ENCODE data around the gene CENPW. TPM values are rescaled to one million over a fixed set of nuclear protein-coding genes. Genes with fewer than 3 reads are reported as not detected.

Gene CENPW
- total RNA-seq, 4 donors from 2014 or later, result 2.5 to 2.9 TPM; not detected in 2

DNA sequence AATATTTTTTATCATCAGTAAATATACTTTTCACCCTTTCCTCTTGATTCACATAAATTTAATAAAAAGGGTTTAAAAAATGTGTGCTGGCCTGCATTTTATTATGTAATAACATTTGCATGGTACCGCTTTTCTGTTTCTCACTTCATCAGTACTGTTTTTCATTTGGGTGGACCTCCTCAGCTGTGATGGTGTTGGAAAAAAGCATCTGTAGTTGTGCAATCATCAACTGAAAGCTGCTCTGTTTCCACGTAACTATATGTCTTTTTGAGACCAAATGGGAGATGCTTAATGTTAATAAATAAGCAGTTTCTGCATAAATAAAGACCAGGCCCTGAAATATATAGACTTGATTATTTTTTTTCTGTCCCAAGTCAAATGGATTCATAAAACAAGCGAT, 31.6 kb upstream of the CENPW start:
- ATAC-seq (ENCODE audit: low FRiP score) (no peak), DNase-seq (ENCODE audit: low spot score) (no peak)
- TF ChIP-seq, protein P1, sequence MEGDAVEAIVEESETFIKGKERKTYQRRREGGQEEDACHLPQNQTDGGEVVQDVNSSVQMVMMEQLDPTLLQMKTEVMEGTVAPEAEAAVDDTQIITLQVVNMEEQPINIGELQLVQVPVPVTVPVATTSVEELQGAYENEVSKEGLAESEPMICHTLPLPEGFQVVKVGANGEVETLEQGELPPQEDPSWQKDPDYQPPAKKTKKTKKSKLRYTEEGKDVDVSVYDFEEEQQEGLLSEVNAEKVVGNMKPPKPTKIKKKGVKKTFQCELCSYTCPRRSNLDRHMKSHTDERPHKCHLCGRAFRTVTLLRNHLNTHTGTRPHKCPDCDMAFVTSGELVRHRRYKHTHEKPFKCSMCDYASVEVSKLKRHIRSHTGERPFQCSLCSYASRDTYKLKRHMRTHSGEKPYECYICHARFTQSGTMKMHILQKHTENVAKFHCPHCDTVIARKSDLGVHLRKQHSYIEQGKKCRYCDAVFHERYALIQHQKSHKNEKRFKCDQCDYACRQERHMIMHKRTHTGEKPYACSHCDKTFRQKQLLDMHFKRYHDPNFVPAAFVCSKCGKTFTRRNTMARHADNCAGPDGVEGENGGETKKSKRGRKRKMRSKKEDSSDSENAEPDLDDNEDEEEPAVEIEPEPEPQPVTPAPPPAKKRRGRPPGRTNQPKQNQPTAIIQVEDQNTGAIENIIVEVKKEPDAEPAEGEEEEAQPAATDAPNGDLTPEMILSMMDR (IDR thresholded peaks at IDR 0.05), result no peak

DNA sequence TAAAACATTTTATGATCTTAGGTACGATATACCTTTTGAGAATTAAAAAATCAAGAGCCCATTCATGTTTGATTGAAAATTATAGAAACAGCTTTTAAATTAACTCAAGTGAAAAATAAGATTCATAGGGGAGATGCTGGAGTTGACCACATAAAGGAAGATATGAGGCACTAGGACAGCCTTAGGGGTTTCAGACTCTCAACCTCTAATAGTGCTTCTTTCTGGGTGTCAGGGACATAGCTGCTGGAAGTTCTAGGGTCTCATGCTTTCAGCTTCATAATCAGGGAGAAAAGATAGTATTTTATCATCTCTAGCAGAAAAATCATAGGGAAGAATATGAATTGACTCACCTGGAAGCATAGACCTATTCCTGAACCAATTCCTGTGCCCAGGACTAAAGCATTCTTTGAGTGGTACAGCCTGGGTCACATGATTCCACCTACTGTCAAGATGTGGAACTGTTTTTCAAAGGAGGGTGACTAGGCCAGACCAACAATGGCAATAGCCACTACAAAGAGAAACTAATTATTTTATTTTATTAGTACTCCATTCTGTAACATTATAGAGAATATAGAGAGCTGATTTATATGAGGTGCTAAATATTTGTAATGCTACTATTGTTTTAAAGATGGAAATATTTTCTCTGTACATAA, 27.8 kb upstream of the CENPW start:
- ATAC-seq (ENCODE audit: low FRiP score), result no peak
- DNase-seq (ENCODE audit: low spot score), result no peak
- TF ChIP-seq, protein P1 (IDR thresholded peaks at IDR 0.05), result no peak

DNA sequence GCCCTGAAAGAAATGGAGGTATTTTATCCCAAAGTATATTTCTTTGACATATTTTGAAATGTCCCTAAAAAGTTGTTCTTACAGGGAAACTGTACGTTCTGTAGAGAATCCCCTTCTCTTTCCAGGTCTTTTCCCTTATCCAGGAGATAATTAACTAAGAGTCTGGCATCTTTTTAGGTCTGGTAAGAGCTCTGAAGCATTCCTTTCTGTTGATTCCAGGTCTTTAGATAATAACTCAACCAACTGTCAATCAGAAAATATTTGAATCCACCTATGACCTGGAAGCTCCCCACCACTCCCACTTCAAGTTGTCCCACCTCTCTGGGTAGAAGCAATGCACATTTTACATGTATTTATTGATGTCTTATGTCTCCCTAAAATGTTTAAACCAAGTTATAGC, 26.0 kb upstream of the CENPW start:
- no peak for ATAC-seq (ENCODE audit: low FRiP score)

DNA sequence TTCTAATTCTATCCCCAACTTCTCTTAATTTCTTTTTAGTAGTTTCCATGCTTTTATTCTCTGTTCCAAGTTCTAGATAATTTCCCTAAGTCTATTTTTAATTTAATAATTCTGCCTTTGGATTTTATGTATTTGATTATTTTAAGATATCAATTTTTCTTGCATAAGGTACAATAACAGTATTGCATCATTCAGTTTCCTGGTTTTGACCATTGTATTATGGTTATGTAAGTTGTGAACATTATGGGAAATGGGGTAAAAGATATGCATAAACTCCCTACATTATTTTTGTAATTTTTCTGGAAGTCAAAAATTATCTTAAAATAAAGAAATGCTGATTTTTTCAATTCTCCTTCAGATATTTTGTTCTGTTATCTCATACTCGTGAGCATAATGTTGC, 21.1 kb upstream of the CENPW start:
- TF ChIP-seq, protein P1 (IDR thresholded peaks at IDR 0.05), result no peak
- DNase-seq (ENCODE audit: low spot score) (no peak), ATAC-seq (ENCODE audit: low FRiP score) (no peak)

More for the DNA sequence above, 26.0 kb upstream of the CENPW start:
- TF ChIP-seq, protein P1 (IDR thresholded peaks at IDR 0.05), result no peak
- no peak for DNase-seq (ENCODE audit: low spot score)

DNA sequence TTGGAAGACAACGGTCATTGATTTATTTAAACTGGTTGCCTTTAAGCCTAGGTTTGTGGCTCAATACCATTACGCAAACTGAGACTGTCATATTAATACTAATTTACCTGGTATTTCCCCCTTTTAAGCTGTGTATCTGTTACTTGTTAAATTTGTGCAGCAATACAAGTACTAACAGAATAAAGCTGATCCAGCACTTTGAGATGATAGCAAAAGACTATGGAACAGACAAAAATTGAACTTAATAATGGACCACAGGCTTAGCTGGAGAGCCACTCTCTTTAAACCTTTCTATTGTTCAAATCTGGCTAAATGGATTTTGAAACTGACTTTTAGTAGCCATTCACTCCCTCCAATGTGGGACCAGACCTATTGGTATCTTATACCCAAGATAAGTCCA, 6.2 kb upstream of the CENPW start:
- no peak for DNase-seq (ENCODE audit: low spot score)
- TF ChIP-seq, protein P1 (IDR thresholded peaks at IDR 0.05), result no peak
- no peak for ATAC-seq (ENCODE audit: low FRiP score)

DNA sequence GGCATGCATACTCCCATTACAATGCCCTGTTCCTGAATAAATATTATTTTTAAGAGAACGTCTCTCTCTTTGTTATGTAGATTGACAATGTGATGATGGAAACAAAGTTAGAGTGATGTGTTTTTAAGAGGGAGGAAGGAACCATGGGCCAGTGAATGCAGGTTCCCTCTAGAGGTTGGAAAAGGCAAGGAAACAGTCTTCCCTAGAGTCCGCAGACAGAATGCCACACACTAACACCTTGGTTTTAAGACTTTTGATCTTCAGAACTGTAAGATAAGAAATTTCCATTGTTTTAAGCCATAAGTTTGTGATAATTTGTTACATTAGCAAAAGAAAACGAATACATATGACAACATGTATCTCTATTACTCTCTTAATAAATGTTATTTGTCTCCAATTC, 4.7 kb upstream of the CENPW start:
- TF ChIP-seq, protein P1 (IDR thresholded peaks at IDR 0.05), result no peak
- DNase-seq (ENCODE audit: low spot score), result no peak
- ATAC-seq (ENCODE audit: low FRiP score), result no peak

DNA sequence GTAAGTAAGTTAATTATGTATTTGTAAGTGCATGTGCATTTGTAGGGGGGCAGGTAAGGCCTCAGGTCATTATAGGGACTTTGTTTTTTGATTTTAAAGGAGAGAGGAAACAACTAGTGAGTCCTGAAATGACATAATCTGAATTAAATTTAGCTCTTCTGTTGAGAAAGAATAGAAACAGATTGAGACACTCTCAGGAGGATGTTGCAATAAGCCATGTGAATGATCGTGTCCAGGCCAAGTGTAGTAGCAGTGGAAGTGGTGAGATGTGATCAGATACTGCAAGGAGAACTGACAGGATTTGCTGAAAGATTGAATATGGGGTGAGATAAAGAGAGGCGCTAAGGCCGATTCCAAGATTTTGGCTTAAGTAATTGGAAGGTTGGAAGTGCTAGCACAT, 2.6 kb upstream of the CENPW start:
- TF ChIP-seq, protein P1 (IDR thresholded peaks at IDR 0.05), result no peak
- DNase-seq (ENCODE audit: low spot score) (no peak), ATAC-seq (ENCODE audit: low FRiP score) (peak; percentile 72)

All from omental fat pad (tissue), 4 donors.